C4-2B (cell line): ENCODE measurements around the gene GPRC5D.

ENCODE experiments used
- H3K27ac ChIP-seq: fragments of 450-650 bp; 2 replicates; pipeline ENCODE4 v1.5.1; 2017
- ZFX ChIP-seq: fragments of 450-650 bp; IDR thresholded peaks from 2 replicates; pipeline ENCODE4 v1.6.1; 2017
- TF ChIP-seq, protein P1 (sequence below): fragments of 450-650 bp; conservative IDR thresholded peaks from 2 replicates; pipeline ENCODE4 v1.5.1; 2017; ENCODE audit warnings: mild to moderate bottlenecking

Gene GPRC5D

GRCh38 chr12:12979126-12979525 lies 27.2 kb upstream of the GPRC5D start:
- TF ChIP-seq ZFX = no peak
- TF ChIP-seq, protein P1, sequence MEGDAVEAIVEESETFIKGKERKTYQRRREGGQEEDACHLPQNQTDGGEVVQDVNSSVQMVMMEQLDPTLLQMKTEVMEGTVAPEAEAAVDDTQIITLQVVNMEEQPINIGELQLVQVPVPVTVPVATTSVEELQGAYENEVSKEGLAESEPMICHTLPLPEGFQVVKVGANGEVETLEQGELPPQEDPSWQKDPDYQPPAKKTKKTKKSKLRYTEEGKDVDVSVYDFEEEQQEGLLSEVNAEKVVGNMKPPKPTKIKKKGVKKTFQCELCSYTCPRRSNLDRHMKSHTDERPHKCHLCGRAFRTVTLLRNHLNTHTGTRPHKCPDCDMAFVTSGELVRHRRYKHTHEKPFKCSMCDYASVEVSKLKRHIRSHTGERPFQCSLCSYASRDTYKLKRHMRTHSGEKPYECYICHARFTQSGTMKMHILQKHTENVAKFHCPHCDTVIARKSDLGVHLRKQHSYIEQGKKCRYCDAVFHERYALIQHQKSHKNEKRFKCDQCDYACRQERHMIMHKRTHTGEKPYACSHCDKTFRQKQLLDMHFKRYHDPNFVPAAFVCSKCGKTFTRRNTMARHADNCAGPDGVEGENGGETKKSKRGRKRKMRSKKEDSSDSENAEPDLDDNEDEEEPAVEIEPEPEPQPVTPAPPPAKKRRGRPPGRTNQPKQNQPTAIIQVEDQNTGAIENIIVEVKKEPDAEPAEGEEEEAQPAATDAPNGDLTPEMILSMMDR = no peak
- no peak overlapping the region for H3K27ac ChIP-seq

GRCh38 chr12:12977231-12977630 lies 25.3 kb upstream of the GPRC5D start:
- TF ChIP-seq, protein P1 = no peak
- no peak for TF ChIP-seq ZFX
- H3K27ac ChIP-seq = no peak overlapping the region

DNA sequence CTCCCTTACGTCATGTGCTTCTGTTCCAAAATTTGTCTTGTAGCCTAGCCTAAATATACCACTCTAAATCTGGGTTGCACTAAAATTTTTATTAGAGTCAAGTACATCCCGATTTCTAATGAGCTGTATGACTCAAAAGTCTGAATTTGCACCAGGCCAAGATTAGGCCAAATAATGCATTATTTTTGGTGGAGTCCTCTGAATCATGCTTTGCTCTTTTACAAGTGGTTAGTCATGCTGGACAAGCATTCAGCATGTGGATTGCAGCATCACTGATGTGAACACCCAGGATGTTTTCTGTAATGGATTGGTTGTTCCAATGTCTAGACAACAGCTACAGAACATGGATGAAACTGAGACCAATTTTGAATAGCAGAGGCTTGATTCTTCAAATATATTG lies 24.4 kb upstream of the GPRC5D start:
- TF ChIP-seq, protein P1 = no peak
- TF ChIP-seq ZFX = no peak
- H3K27ac ChIP-seq = no peak overlapping the region

DNA sequence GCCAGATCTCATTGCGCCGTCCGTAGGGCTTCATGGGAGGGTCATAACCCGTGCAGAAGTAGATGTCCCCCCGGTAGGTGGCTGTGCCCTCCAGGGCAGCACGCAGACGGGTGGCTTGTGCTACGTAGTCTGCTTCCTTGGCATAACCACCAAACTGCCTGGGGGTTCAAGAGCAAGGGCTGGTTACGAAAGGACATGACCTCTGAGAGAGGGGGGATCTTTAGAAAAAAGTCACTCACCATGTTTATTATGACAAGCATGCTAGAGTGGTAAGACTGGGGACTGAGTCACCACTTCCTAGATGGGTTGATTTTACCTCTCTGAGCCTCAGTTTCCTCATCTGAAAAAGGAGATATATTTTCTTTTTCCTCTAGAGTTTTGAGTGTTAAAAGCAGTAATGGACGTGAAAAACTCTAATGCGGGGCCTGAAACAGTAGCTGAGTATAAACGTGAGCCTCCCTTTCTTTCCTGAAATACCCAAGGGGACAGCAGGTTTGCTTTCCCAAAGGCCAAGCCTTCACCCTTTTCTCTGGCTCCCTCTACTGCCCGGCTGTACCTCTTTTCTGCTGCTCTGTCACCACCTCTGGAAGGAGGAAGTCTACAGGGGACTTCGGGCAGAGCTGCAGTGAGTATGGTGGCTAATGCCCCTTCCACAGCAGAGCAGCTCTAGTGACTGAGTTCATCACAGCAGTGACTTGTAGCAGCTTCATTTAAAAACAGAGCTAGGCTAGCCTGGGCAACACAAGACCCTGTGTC lies 23.5 kb upstream of the GPRC5D start:
- no peak for TF ChIP-seq ZFX
- TF ChIP-seq, protein P1 = peak; percentile 51
- no peak overlapping the region for H3K27ac ChIP-seq

DNA sequence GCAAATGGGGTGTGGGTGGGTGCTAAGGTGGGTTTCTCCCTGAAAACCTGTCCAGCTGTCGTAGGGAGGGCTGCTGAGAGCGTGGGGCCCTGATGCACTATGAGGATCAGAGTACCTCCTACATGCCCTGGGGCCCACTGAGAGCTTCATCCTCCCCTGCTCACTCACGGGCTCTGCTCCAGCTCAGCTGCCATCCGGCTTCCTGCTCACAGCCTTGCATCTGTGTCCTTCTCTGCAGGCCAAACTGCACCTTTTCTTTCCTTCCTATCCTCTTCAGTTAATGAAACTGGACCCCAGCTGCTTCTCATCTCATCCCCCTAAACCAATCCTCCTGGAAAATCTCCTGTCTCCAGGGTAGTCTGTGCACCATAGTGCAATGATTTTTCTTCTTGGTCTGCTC lies 22.2 kb upstream of the GPRC5D start:
- TF ChIP-seq, protein P1 = no peak
- no peak for TF ChIP-seq ZFX
- no peak overlapping the region for H3K27ac ChIP-seq

- TF ChIP-seq, protein P1 = no peak
- TF ChIP-seq ZFX = no peak
- H3K27ac ChIP-seq = no peak overlapping the region
Observed at GRCh38 chr12:12973019-12973418, 21.0 kb upstream of the GPRC5D start.

- TF ChIP-seq, protein P1 = no peak
- no peak for TF ChIP-seq ZFX
- no peak overlapping the region for H3K27ac ChIP-seq
Observed at GRCh38 chr12:12965836-12966235, 13.9 kb upstream of the GPRC5D start.
